ENCODE results near the gene AIF1. TPM values are rescaled to one million over a fixed set of nuclear protein-coding genes. Genes with fewer than 3 reads are reported as not detected.

AIF1 gene
- total and polyA plus RNA-seq, 3 experiments from 2014 or later: 33.2 to 35.6 (median 35.6) TPM

DNA sequence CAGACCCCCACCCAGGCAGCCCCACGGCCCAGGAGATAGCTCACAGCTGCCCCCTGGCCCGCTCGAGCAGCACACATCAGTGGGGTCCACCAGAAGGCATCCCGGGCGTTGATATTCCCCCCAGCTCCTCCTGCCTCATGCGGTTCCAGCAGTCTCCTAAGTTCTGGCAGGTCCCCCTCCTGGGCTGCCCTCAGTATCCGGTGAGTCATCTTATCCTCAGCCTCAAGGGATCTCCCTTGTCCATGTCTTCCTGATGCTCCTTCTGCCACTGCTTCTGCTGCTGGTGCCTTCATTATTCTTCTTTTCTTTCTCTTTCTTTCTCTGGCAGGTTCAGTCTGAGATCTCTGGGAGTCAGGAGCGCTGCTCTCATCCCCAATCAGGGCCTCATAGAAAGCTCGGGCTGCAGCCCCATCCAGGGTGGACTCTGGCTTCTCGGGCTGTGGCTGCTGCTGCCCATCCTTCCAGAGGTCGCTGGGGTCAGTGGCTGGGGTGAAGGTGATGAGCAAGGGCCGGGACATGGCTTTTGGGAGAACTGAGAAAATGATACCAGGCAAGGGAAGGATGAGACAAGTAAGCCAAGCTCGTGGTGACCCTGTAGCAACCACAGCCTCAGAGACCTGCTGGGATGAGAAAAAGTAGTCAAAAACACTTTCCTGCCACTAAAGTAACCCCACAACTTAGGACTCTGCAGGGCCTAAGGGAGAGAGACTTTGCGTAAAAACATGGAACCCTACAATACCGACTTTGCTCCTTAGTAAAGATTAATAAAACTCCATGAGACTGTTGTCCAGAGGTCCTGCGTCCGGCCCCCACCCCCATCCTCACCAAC, 49.1 kb downstream of the AIF1 start:
- peaks cover 28% of the 10 kb centered on the region for H3K36me3 ChIP-seq (ENCODE audit: insufficient read depth, low read length)
- ChIA-PET CTCF (interaction anchor here (0.8 to 4.5 kb wide), 9 partner anchors 12 to 199 kb away, joined by 3 to 39 read pairs (median 4); partner anchors contain the start of genes BAG6, DDAH2 and NEU1), POLR2A (interaction anchor here (0.6 to 6.0 kb wide), 13 partner anchors 11 to 295 kb away, joined by 3 to 112 read pairs (median 5); partner anchors contain the start of genes ABHD16A, APOM, BAG6 and DDX39B)
- H3K9me3 Mint-ChIP-seq: no peaks in the 10 kb centered on the region
- peak overlapping the region; percentile 93 to 99 (median 94) for H3K4me3 Mint-ChIP-seq
- H3K36me3 Mint-ChIP-seq: peaks cover 0 to 82% (median 8%) of the 10 kb centered on the region in 3 donors
- H3K27ac ChIP-seq (ENCODE audit: low read depth, low read length): peak overlapping the region; percentile 97
- H3K27me3 ChIP-seq (ENCODE audit: insufficient read depth, low read length, poor library complexity, severe bottlenecking): no peaks in the 10 kb centered on the region
- H3K27me3 Mint-ChIP-seq: no peaks in the 10 kb centered on the region
- H3K4me1 ChIP-seq (ENCODE audit: insufficient read depth, low read length): peaks cover 55% of the 10 kb centered on the region
- no peaks in the 10 kb centered on the region for H3K9me3 ChIP-seq (ENCODE audit: low read length)
- H3K27ac Mint-ChIP-seq: peak overlapping the region; percentile 91 to 100 (median 98)
- H3K4me3 ChIP-seq (ENCODE audit: low read length): peak overlapping the region; percentile 97
- peaks cover 67 to 87% (median 74%) of the 10 kb centered on the region in 3 donors for H3K4me1 Mint-ChIP-seq
- peak in 1 of 5 donors; percentile 18 for DNase-seq

DNA sequence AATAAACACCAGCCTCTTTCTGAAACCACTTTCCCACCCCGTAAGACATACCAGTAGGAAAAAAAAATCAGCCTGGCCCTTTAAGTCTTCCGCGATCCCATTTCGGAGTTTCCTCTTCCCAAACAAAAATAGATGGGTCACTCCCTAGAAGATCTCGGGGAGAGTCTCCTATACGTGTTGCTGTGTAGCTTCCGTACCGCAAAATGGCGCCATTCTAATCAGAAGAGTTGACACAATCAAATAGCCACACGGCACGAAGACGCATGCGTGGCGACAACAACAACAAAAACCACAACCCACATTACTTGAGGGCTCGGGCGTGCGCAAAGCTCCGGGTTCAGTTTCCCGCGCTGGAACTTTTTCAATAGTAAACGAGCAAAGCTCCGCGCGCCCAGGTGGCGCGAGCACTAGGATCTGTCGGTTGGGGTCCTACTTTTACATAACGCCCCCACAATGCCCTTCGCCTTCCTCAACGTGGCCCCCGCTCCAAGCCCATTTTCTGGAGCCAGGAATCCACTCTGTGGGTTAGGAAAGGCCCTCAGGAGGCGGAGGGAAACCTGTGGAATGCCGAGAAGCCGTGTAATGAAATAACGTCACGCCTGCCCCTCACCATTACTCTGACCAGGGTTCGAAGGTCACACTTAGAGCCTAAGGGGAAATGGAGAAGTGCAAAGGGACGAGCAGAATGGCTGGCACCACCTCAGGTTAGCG, 49.9 kb downstream of the AIF1 start, which contains the start of gene GPANK1:
GPANK1 (minus strand) TSS at position 208 of the 711 bp plus-strand sequence. CDS start 519 bp downstream, outside the sequence.
- CTCF ChIA-PET: interaction anchor here (1.2 to 4.5 kb wide), 6 partner anchors 12 to 198 kb away, joined by 3 to 39 read pairs (median 4); partner anchors contain the start of genes BAG6, DDAH2 and NEU1
- H3K9me3 ChIP-seq (ENCODE audit: low read length): no peaks in the 10 kb centered on the region
- H3K36me3 ChIP-seq (ENCODE audit: insufficient read depth, low read length): peaks cover 35% of the 10 kb centered on the region
- Mint-ChIP-seq H3K4me1 (peaks cover 61 to 81% (median 66%) of the 10 kb centered on the region in 3 donors), H3K9me3 (no peaks in the 10 kb centered on the region), H3K27ac (peak within 1 kb of the TSS; percentile 91 to 100 (median 98)), H3K36me3 (peaks cover 0 to 85% (median 8%) of the 10 kb centered on the region in 3 donors), H3K4me3 (peak within 1 kb of the TSS; percentile 93 to 99 (median 94)), H3K27me3 (no peaks in the 10 kb centered on the region)
- peak within 1 kb of the TSS; percentile 97 for H3K4me3 ChIP-seq (ENCODE audit: low read length)
- H3K27ac ChIP-seq (ENCODE audit: low read depth, low read length): peak within 1 kb of the TSS; percentile 97
- POLR2A ChIA-PET: interaction anchor here (0.6 to 6.0 kb wide), 15 partner anchors 12 to 307 kb away, joined by 3 to 112 read pairs (median 5); partner anchors contain the start of genes ABHD16A, APOM, BAG6 and DDX39B
- peaks cover 47% of the 10 kb centered on the region for H3K4me1 ChIP-seq (ENCODE audit: insufficient read depth, low read length)
- DNase-seq: peak; percentile 81 to 95 (median 89)
- no peaks in the 10 kb centered on the region for H3K27me3 ChIP-seq (ENCODE audit: insufficient read depth, low read length, poor library complexity, severe bottlenecking)

DNA sequence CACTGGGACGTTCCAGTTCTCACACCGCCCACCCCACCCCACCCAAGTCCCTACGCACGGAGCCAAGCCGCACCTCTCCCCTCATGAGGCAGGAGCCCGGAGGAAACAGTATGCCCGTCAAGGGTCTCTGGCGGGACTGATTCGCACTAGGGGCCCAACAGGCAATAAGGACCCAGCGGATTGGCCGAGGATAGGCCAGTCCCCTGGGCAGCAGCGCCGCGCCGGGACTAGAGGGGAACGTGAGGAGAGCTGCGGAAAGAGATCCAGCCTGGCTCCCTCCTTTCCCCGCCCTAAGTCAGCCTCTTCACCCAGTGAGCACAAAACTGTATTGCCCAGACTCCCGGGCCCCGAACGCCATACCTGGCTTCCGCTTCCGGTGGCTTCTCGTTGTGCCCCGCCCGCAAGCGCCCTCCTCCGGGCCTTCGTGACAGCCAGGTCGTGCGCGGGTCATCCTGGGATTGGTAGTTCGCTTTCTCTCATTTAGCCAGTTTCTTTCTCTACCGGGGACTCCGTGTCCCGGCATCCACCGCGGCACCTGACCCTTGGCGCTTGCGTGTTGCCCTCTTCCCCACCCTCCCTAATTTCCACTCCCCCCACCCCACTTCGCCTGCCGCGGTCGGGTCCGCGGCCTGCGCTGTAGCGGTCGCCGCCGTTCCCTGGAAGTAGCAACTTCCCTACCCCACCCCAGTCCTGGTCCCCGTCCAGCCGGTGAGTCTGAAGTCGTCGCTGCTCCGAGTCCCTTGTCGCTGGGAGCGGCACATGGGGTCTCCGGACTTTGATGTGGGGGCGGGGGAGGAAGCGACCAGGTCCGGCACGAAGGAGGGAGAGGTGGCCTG, 50.7 kb downstream of the AIF1 start, which contains the start of gene CSNK2B:
CSNK2B (plus strand) TSS at position 580 of the 836 bp plus-strand sequence. CDS start 752 bp downstream, outside the sequence.
- H3K4me1 ChIP-seq (ENCODE audit: insufficient read depth, low read length): peaks cover 47% of the 10 kb centered on the region
- Mint-ChIP-seq H3K27me3 (no peaks in the 10 kb centered on the region), H3K9me3 (no peaks in the 10 kb centered on the region), H3K36me3 (peaks cover 0 to 86% (median 8%) of the 10 kb centered on the region in 3 donors), H3K27ac (peak within 1 kb of the TSS; percentile 91 to 100 (median 98)), H3K4me1 (peaks cover 55 to 73% (median 61%) of the 10 kb centered on the region in 3 donors), H3K4me3 (peak within 1 kb of the TSS; percentile 93 to 99 (median 94))
- peaks cover 41% of the 10 kb centered on the region for H3K36me3 ChIP-seq (ENCODE audit: insufficient read depth, low read length)
- ChIA-PET POLR2A (interaction anchor here (0.7 to 6.0 kb wide), 10 partner anchors 13 to 306 kb away, joined by 3 to 112 read pairs (median 6); partner anchors contain the start of genes ABHD16A, APOM, BAG6 and DDX39B), CTCF (interaction anchor here (1.2 to 4.5 kb wide), 4 partner anchors 13 to 197 kb away, joined by 3 to 39 read pairs (median 6); partner anchors contain the start of genes BAG6, DDAH2 and NEU1)
- H3K4me3 ChIP-seq (ENCODE audit: low read length): peak within 1 kb of the TSS; percentile 97
- peak; percentile 98 for DNase-seq
- H3K27me3 ChIP-seq (ENCODE audit: insufficient read depth, low read length, poor library complexity, severe bottlenecking): no peaks in the 10 kb centered on the region
- H3K27ac ChIP-seq (ENCODE audit: low read depth, low read length): peak within 1 kb of the TSS; percentile 97
- H3K9me3 ChIP-seq (ENCODE audit: low read length): no peaks in the 10 kb centered on the region

DNA sequence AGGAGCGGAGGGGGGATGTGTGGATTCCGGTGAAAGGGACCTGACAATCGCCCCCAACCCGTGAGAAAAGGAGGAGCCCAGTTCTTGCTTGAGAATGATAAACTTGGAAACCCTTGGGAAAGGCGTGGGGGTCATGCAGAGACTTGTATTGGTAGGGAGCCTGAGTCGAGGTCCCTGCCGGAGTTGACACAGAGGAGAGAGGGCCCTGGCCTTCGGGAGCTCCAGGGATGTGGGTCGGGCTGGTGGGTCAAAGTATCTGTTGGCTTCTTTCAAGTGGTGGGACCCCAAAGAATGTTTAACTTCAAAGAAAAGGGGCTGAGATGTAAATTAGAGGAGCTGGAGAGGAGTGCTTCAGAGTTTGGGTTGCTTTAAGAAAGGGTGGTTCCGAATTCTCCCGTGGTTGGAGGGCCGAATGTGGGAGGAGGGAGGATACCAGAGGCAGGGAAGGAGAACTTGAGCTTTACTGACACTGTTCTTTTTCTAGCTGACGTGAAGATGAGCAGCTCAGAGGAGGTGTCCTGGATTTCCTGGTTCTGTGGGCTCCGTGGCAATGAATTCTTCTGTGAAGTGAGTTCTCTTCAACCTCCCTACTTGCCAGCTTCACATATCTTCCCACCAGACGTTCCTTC, 51.4 kb downstream of the AIF1 start:
- Mint-ChIP-seq H3K36me3 (peaks cover 0 to 88% (median 8%) of the 10 kb centered on the region in 3 donors), H3K27me3 (no peaks in the 10 kb centered on the region)
- no peak for DNase-seq

More for the DNA sequence above, 51.4 kb downstream of the AIF1 start:
- ChIA-PET POLR2A (interaction anchor here (0.9 to 3.1 kb wide), 3 partner anchors 14 to 90 kb away, joined by 3 to 13 read pairs (median 5); partner anchors contain the start of genes ABHD16A and BAG6), CTCF (no interaction called here)
- H3K4me3 Mint-ChIP-seq: peak overlapping the region; percentile 93 to 99 (median 94)
- H3K9me3 ChIP-seq (ENCODE audit: low read length): no peaks in the 10 kb centered on the region
- peak overlapping the region; percentile 97 for H3K27ac ChIP-seq (ENCODE audit: low read depth, low read length)
- peaks cover 48% of the 10 kb centered on the region for H3K36me3 ChIP-seq (ENCODE audit: insufficient read depth, low read length)
- H3K4me3 ChIP-seq (ENCODE audit: low read length): peak overlapping the region; percentile 97
- peaks cover 41% of the 10 kb centered on the region for H3K4me1 ChIP-seq (ENCODE audit: insufficient read depth, low read length)
- H3K27ac Mint-ChIP-seq: peak overlapping the region; percentile 91 to 100 (median 98)
- no peaks in the 10 kb centered on the region for H3K27me3 ChIP-seq (ENCODE audit: insufficient read depth, low read length, poor library complexity, severe bottlenecking)
- H3K9me3 Mint-ChIP-seq: no peaks in the 10 kb centered on the region
- H3K4me1 Mint-ChIP-seq: peaks cover 49 to 67% (median 54%) of the 10 kb centered on the region in 3 donors

Other genes starting within 250 kb of the AIF1 start
Only the 30 nearest of the 35 such genes appear.
- gene MICB, start 117.1 kb upstream of the AIF1 start, total RNA-seq: 10 to 100 TPM; 21.9 to 22.3 TPM
- 12.0 TPM for gene MICB, start 117.1 kb upstream of the AIF1 start, polyA plus RNA-seq
- not detected for gene MCCD1, start 86.3 kb upstream of the AIF1 start, total RNA-seq
- gene MCCD1, start 86.3 kb upstream of the AIF1 start, polyA plus RNA-seq: not detected
- 100 to 1,000 TPM; 643 to 658 TPM for gene DDX39B, start 73.2 kb upstream of the AIF1 start, total RNA-seq
- gene DDX39B, start 73.2 kb upstream of the AIF1 start, polyA plus RNA-seq: 85.7 TPM
- gene ATP6V1G2, start 68.6 kb upstream of the AIF1 start, total RNA-seq: 1 to 10 TPM in 1 of 2 experiments, under 1 TPM in 1; 0.94 to 2.0 TPM
- 1.4 TPM for gene ATP6V1G2, start 68.6 kb upstream of the AIF1 start, polyA plus RNA-seq
- gene NFKBIL1, start 67.6 kb upstream of the AIF1 start, total RNA-seq: 10 to 100 TPM; 13.5 to 13.8 TPM
- 6.9 TPM for gene NFKBIL1, start 67.6 kb upstream of the AIF1 start, polyA plus RNA-seq
- gene LTA, start 42.9 kb upstream of the AIF1 start, total RNA-seq: 100 to 1,000 TPM; 839 to 854 TPM
- 23.3 TPM for gene LTA, start 42.9 kb upstream of the AIF1 start, polyA plus RNA-seq
- gene TNF, start 39.7 kb upstream of the AIF1 start, total RNA-seq: 100 to 1,000 TPM; 207 to 215 TPM
- gene TNF, start 39.7 kb upstream of the AIF1 start, polyA plus RNA-seq: 7.9 TPM
- 100 to 1,000 TPM; 196 to 206 TPM for gene LTB, start 32.8 kb upstream of the AIF1 start, total RNA-seq
- 1,182 TPM for gene LTB, start 32.8 kb upstream of the AIF1 start, polyA plus RNA-seq
- 10 to 100 TPM; 22.0 to 22.4 TPM for gene LST1, start 29.0 kb upstream of the AIF1 start, total RNA-seq
- gene LST1, start 29.0 kb upstream of the AIF1 start, polyA plus RNA-seq: 49.6 TPM
- gene NCR3, start 22.2 kb upstream of the AIF1 start, total RNA-seq: 10 to 100 TPM; 22.4 to 26.3 TPM
- 328 TPM for gene NCR3, start 22.2 kb upstream of the AIF1 start, polyA plus RNA-seq
- gene PRRC2A, start 5.5 kb downstream of the AIF1 start, total RNA-seq: 100 to 1,000 TPM; 251 to 263 TPM
- gene PRRC2A, start 5.5 kb downstream of the AIF1 start, polyA plus RNA-seq: 9.3 TPM
- gene BAG6, start 37.4 kb downstream of the AIF1 start, total RNA-seq: 100 to 1,000 TPM; 258 to 261 TPM
- 23.1 TPM for gene BAG6, start 37.4 kb downstream of the AIF1 start, polyA plus RNA-seq
- 1 to 10 TPM; 2.4 to 3.3 TPM for gene APOM, start 40.7 kb downstream of the AIF1 start, total RNA-seq
- gene APOM, start 40.7 kb downstream of the AIF1 start, polyA plus RNA-seq: 4.3 TPM
- gene C6orf47, start 45.5 kb downstream of the AIF1 start, total RNA-seq: 10 to 100 TPM; 19.5 to 20.0 TPM
- gene C6orf47, start 45.5 kb downstream of the AIF1 start, polyA plus RNA-seq: 37.0 TPM
- gene GPANK1, start 49.8 kb downstream of the AIF1 start, total RNA-seq: 10 to 100 TPM; 46.2 to 46.4 TPM
- 19.6 TPM for gene GPANK1, start 49.8 kb downstream of the AIF1 start, polyA plus RNA-seq
- gene CSNK2B, start 50.8 kb downstream of the AIF1 start, total RNA-seq: 100 to 1,000 TPM; 323 to 334 TPM
- 265 TPM for gene CSNK2B, start 50.8 kb downstream of the AIF1 start, polyA plus RNA-seq
- 10 to 100 TPM; 19.1 to 21.2 TPM for gene LY6G5B, start 54.7 kb downstream of the AIF1 start, total RNA-seq
- 0.64 TPM for gene LY6G5B, start 54.7 kb downstream of the AIF1 start, polyA plus RNA-seq
- 1 to 10 TPM; 3.5 to 4.5 TPM for gene LY6G5C, start 65.8 kb downstream of the AIF1 start, total RNA-seq
- gene LY6G5C, start 65.8 kb downstream of the AIF1 start, polyA plus RNA-seq: 10.3 TPM
- gene ABHD16A, start 88.1 kb downstream of the AIF1 start, total RNA-seq: 10 to 100 TPM; 37.0 to 41.0 TPM
- gene ABHD16A, start 88.1 kb downstream of the AIF1 start, polyA plus RNA-seq: 45.5 TPM
- gene LY6G6F, start 91.6 kb downstream of the AIF1 start, total RNA-seq: not detected
- gene LY6G6F, start 91.6 kb downstream of the AIF1 start, polyA plus RNA-seq: not detected
- gene LY6G6D, start 100.1 kb downstream of the AIF1 start, total RNA-seq: not detected
- gene LY6G6D, start 100.1 kb downstream of the AIF1 start, polyA plus RNA-seq: not detected
- gene LY6G6C, start 106.5 kb downstream of the AIF1 start, total RNA-seq: not detected
- gene LY6G6C, start 106.5 kb downstream of the AIF1 start, polyA plus RNA-seq: not detected
- gene MPIG6B, start 108.1 kb downstream of the AIF1 start, total RNA-seq: not detected
- 0.08 TPM for gene MPIG6B, start 108.1 kb downstream of the AIF1 start, polyA plus RNA-seq
- gene DDAH2, start 114.1 kb downstream of the AIF1 start, total RNA-seq: 1 to 10 TPM; 4.1 to 4.9 TPM
- 26.3 TPM for gene DDAH2, start 114.1 kb downstream of the AIF1 start, polyA plus RNA-seq
- 100 to 1,000 TPM; 377 TPM for gene CLIC1, start 121.3 kb downstream of the AIF1 start, total RNA-seq
- 657 TPM for gene CLIC1, start 121.3 kb downstream of the AIF1 start, polyA plus RNA-seq
- 10 to 100 TPM; 36.4 to 39.8 TPM for gene MSH5, start 124.8 kb downstream of the AIF1 start, total RNA-seq
- 2.0 TPM for gene MSH5, start 124.8 kb downstream of the AIF1 start, polyA plus RNA-seq
- 1 to 10 TPM; 6.1 to 7.0 TPM for gene SAPCD1, start 147.4 kb downstream of the AIF1 start, total RNA-seq
- not detected for gene SAPCD1, start 147.4 kb downstream of the AIF1 start, polyA plus RNA-seq
- gene VWA7, start 162.1 kb downstream of the AIF1 start, total RNA-seq: 1 to 10 TPM; 1.4 to 1.7 TPM
- 2.5 TPM for gene VWA7, start 162.1 kb downstream of the AIF1 start, polyA plus RNA-seq
- gene VARS1, start 180.5 kb downstream of the AIF1 start, total RNA-seq: 100 to 1,000 TPM; 179 to 180 TPM
- 47.5 TPM for gene VARS1, start 180.5 kb downstream of the AIF1 start, polyA plus RNA-seq
- gene LSM2, start 191.7 kb downstream of the AIF1 start, total RNA-seq: 100 to 1,000 TPM; 160 to 172 TPM
- gene LSM2, start 191.7 kb downstream of the AIF1 start, polyA plus RNA-seq: 80.8 TPM

Data from CD8-positive, alpha-beta memory T cell (primary cell).